Motor neuron (in vitro differentiated cells): Measurements from ENCODE around the gene LDHD. TPM values are rescaled to one million over a fixed set of nuclear protein-coding genes. Genes with fewer than 3 reads are reported as not detected.

ENCODE experiments used
- ATAC-seq, 8 experiments: fragments of 200-7000 bp; cut with Tn5 transposase; replicated peaks in 6 of 8; 2 replicates each; pipeline ENCODE4 v1.8.0; 2021; ENCODE audit warnings: mild to moderate bottlenecking in 8 of 8, moderate library complexity in 8 of 8
- H3K27ac ChIP-seq, 2 donors: fragments of 250-450 bp; sonication (Bioruptor Pico); 2 replicates each; pipeline ENCODE4 v1.9.0; 2021; ENCODE audit warnings: antibody characterized with exemption in 2 of 2, mild to moderate bottlenecking in 2 of 2, moderate library complexity in 1 of 2
- H3K4me1 ChIP-seq, 2 donors: fragments of 250-450 bp; sonication (Bioruptor Pico); replicated peaks in 1 of 2; 2 replicates each; pipeline ENCODE4 v1.6.1; 2021; ENCODE audit warnings: antibody characterized with exemption in 2 of 2, mild to moderate bottlenecking in 2 of 2, moderate library complexity in 1 of 2
- H3K4me3 ChIP-seq, 5 donors: fragments of 250-450 bp; sonication (Bioruptor Pico); 2 replicates each; pipeline ENCODE4 v1.9.0; 2021; ENCODE audit warnings: antibody characterized with exemption in 5 of 5, mild to moderate bottlenecking in 5 of 5, moderate library complexity in 4 of 5
- WGBS, 10 experiments: fragments of 450-650 bp; shearing (Covaris generic); methylation state at CpG; one replicate each; pipeline ENCODE4 v1.0.0; 2022; 5-methylcytosine and 5-hydroxymethylcytosine counted together
- in situ Hi-C, 9 experiments: fragments of 400-800 bp; cut with MboI; loops; one replicate each; pipeline ENCODE4 v1.15.0; 2021; ENCODE audit warnings: low sequenced_read_pairs in 9 of 9, low pct_unique_long_range_greater_than_20kb in 2 of 9; ENCODE audit not compliant: unreplicated experiment in 9 of 9
- total RNA-seq, 8 experiments: library from RNA; unstranded; fragments of 300-600 nt; gene quantifications; 2 replicates each; pipeline versions ENCODE4 v1.2.3 to v1.2.4, GENCODE V29; 2022

The LDHD gene
- total RNA-seq, 8 experiments from 2014 or later = 0.33 to 2.8 (median 1.0) TPM

GRCh38 chr16:75081179-75081859 is 35.3 kb downstream of the LDHD start:
- 87 to 100% (median 100%) methylated on average over 1 to 5 of the region's 6 CpGs; no CpG with 5 or more reads in 4 of the 10 experiments for WGBS, 10 experiments
- Histone ChIP-seq H3K4me1 (peaks cover 14 to 22% of the 10 kb centered on the region in 2 donors), H3K27ac (no peak overlapping the region), H3K4me3 (no peak overlapping the region)
- in situ Hi-C loops = no loop called here
- ATAC-seq = no peak

GRCh38 chr16:75080205-75081029 is 36.2 kb downstream of the LDHD start:
- no peak overlapping the region for H3K4me3 ChIP-seq
- ATAC-seq = peak in 7 of 8 experiments; percentile 26 to 96 (median 59)
- H3K27ac ChIP-seq = no peak overlapping the region
- in situ Hi-C loops = no loop called here
- peaks cover 14 to 22% of the 10 kb centered on the region in 2 donors for H3K4me1 ChIP-seq
- WGBS, 10 experiments = 20 to 93% (median 71%) methylated on average over 1 to 3 of the region's 8 CpGs; no CpG with 5 or more reads in 4 of the 10 experiments

DNA sequence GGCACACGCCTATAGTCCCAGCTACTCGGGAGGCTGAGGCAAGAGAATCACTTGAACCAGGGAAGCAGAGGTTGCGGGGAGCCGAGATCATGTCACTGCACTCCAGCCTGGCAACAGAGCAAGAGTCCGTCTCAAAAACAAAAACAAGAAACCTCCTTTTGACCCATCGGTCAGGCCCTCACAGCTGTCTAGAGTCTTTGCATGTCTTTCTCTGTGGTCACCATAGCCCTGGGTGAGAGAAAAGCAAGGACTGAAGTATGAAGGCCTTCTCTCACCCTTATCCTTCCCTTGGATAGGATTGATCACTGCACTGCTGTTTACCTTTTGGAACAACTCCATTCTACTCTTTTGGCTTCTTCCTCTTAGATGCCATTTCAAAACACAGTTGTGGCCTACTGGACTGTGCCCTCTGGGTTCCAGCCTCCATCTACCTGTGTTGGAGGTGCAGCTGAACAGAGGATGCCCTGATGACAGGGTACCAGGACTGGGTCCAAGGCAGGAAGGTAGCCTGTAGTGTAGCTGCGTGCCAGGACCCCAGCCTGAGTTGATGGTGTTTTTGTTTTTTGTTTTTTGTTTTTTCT is 37.1 kb downstream of the LDHD start:
- in situ Hi-C loops = no loop called here
- WGBS, 10 experiments = 83 to 100% (median 100%) methylated on average over 1 to 4 of the region's 7 CpGs; no CpG with 5 or more reads in 5 of the 10 experiments

DNA sequence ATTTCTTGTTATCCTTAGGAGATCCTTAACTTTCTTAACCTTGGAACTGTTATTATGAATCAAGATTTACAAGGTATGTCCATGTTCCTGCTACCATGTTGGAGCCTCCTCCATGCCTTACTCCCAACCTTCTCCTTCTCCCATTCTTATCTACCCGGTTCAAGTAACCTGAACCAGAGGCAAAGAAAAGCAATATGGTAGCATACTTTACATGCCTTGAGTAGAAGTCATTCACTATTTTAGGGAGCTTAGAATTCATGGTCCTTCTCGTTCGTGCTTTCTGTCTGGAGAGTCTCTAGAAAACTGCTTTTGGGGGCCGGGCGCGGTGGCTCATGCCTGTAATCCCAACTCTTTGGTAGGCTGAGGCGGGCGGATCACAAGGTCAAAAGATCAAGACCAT is 37.7 kb downstream of the LDHD start:
- H3K4me1 ChIP-seq = peaks cover 10 to 20% of the 10 kb centered on the region in 2 donors
- ATAC-seq = no peak
- 90 to 100% (median 94%) methylated on average over 1 to 7 of the region's 8 CpGs; no CpG with 5 or more reads in 5 of the 10 experiments for WGBS, 10 experiments
- H3K27ac ChIP-seq = no peak overlapping the region
- in situ Hi-C loops = no loop called here
- no peak overlapping the region for H3K4me3 ChIP-seq

More for the DNA sequence above, 37.1 kb downstream of the LDHD start:
- ATAC-seq = no peak
- peaks cover 13 to 20% of the 10 kb centered on the region in 2 donors for H3K4me1 ChIP-seq
- no peak overlapping the region for H3K4me3 ChIP-seq
- no peak overlapping the region for H3K27ac ChIP-seq

DNA sequence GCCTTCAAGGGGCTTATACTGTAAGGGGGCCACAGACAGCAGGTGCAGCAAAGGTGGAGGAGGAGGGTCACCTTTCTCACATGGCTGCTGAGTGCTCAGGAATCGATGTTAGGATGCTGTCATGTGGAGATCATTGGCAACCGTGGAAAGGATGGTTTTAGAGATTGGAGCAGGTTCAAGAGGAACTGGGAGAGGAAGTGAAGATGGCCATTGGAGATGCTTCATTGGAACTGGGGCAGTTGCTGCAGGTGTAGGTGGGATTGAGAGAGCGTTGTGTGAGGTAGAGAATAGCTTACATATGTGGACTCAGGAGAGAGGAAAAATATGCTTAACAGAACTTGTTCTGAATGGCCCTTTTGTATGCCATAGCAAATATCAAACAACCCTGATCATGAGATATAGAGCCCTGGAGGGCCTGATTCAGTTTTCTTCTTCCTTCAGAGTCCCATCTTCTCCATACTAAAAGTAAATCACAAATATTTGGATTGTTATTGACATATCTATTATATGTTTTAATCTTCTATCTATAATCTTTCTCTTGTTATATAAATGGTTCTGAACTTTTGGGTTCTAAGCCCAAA is 40.8 kb downstream of the LDHD start:
- Histone ChIP-seq H3K4me1 (peaks cover 9 to 15% of the 10 kb centered on the region in 2 donors), H3K27ac (no peak overlapping the region), H3K4me3 (no peak overlapping the region)
- ATAC-seq = no peak
- in situ Hi-C loops = no loop called here
- 79 to 92% (median 80%) methylated on average over 1 to 3 of the region's 3 CpGs; no CpG with 5 or more reads in 4 of the 10 experiments for WGBS, 10 experiments

GRCh38 chr16:75074920-75075687 is 41.5 kb downstream of the LDHD start:
- no peak overlapping the region for H3K4me3 ChIP-seq
- H3K4me1 ChIP-seq = peaks cover 9 to 17% of the 10 kb centered on the region in 2 donors
- 68 to 100% (median 98%) methylated on average over 1 to 8 of the region's 12 CpGs; no CpG with 5 or more reads in 2 of the 10 experiments for WGBS, 10 experiments
- no peak for ATAC-seq
- H3K27ac ChIP-seq = no peak overlapping the region
- in situ Hi-C loops = no loop called here

- Histone ChIP-seq H3K4me1 (peaks cover 9 to 18% of the 10 kb centered on the region in 2 donors), H3K27ac (no peak overlapping the region), H3K4me3 (no peak overlapping the region)
- in situ Hi-C loops = no loop called here
- 61 to 100% (median 84%) methylated on average over 1 to 4 of the region's 4 CpGs; no CpG with 5 or more reads in 2 of the 10 experiments for WGBS, 10 experiments
- peak in 1 of 8 experiments; percentile 52 for ATAC-seq
These were observed 42.2 kb downstream of the LDHD start for GRCh38 chr16:75074304-75074793.

DNA sequence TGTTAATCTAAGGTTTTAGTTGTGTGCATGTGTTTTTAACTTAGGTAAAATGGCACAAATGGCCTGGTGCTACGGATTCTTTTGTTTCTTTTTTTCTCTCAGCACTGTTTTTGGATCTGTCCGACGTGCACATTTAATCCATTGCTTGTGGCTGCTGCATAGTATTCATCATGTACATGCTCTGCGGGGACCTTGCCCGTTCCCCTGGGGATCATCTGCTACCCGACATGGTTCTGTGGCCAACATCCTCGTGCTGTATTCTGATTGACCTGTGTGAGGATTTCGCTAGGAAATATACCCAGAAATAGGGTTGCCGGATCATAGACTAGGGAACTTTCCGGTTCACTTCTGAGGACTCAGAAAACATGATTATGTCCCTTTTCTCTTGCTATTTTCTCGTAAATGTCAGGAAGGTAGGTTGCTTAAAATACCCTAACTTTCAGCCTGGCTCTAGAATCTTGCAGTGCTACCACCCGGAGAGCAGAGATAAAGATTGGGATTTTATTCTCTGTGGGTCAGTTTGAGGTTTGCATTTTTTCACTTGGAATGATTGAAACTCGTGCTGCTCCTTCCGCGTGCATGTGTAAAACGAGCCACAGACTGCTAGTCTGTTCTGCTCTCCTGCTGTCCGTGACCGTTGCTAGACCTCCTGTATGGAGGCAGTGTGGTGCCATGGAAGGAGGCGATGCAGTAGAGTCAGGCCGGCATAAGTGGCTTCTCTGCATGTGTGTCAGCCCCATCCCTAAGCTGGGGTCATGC is 42.9 kb downstream of the LDHD start:
- in situ Hi-C loops = no loop called here
- peak overlapping the region in 1 of 2 donors; percentile 39 for H3K27ac ChIP-seq
- peak in 3 of 8 experiments; percentile 42 to 56 (median 49) for ATAC-seq
- peaks cover 9 to 18% of the 10 kb centered on the region in 2 donors for H3K4me1 ChIP-seq
- WGBS, 10 experiments = 48 to 100% (median 71%) methylated on average over 1 to 20 of the region's 20 CpGs
- H3K4me3 ChIP-seq = no peak overlapping the region

DNA sequence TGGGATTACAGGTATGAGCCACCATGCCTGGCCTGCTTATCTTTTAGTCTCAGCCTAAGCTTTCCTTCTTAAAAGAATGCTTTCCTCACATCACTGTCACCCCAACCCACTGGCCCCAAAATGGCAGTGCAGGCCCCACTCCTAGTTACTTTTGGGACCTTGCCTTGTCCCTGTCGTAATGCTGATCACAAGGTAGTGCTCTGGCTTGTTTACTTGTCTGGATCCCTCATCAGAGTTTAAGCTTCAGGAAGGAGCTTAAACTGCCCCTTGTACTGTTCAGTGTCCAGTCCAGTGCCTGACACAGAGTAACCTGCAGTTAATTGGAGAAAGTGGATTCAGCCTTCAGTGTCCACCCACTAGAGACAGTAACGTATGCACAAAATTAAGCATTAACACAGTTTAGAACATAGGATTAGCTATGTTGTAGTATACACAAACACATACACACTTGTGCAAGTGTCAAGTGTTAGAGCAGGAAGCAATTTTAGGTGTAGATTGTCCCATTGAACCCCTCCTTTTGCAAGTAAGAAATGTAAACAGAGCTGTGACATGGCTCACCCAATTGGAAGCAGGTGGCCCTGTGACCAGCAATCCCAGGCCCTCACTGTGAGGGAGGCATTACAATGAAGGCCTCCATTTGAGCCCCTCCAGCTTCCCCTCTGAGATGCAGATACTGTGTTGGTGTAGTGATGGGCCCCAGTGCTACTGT is 44.2 kb downstream of the LDHD start:
- no peak overlapping the region for H3K4me3 ChIP-seq
- no peak for ATAC-seq
- in situ Hi-C loops = no loop called here
- H3K4me1 ChIP-seq = peaks cover 9 to 18% of the 10 kb centered on the region in 2 donors
- H3K27ac ChIP-seq = no peak overlapping the region
- 67 to 100% (median 90%) methylated on average over 1 to 2 of the region's 2 CpGs; no CpG with 5 or more reads in 5 of the 10 experiments for WGBS, 10 experiments

GRCh38 chr16:75071621-75072020 is 45.0 kb downstream of the LDHD start:
- H3K4me1 ChIP-seq = peaks cover 9 to 18% of the 10 kb centered on the region in 2 donors
- no peak overlapping the region for H3K4me3 ChIP-seq
- 93 to 100% (median 100%) methylated on average over 1 to 2 of the region's 3 CpGs; no CpG with 5 or more reads in 3 of the 10 experiments for WGBS, 10 experiments
- ATAC-seq = no peak
- no peak overlapping the region for H3K27ac ChIP-seq
- in situ Hi-C loops = no loop called here
